Trophoblast cell (in vitro differentiated cells and primary cell): ENCODE measurements around the gene TMEM258.

ENCODE experiments used
- DNase-seq, 2 donors: peaks; one replicate each; pipeline ENCODE4 v3.0.0-alpha.2; 2016
- H2AFZ ChIP-seq: 2 replicates; pipeline ENCODE4 v1.6.1; 2013; ENCODE audit warnings: low read length, moderate library complexity, mild to moderate bottlenecking; ENCODE audit not compliant: insufficient read depth, poor library complexity
- H2AK5ac ChIP-seq: 2 replicates; pipeline ENCODE4 v1.6.1; 2013; ENCODE audit warnings: mild to moderate bottlenecking, low read length
- H2BK120ac ChIP-seq: 2 replicates; pipeline ENCODE4 v1.6.1; 2013; ENCODE audit warnings: low read length, mild to moderate bottlenecking, moderate library complexity; ENCODE audit not compliant: insufficient read depth, poor library complexity
- H2BK12ac ChIP-seq: 2 replicates; pipeline ENCODE4 v1.6.1; 2013; ENCODE audit warnings: mild to moderate bottlenecking, low read length, moderate library complexity
- H2BK5ac ChIP-seq: 2 replicates; pipeline ENCODE4 v1.6.1; 2013; ENCODE audit warnings: low read length, low read depth, moderate library complexity, mild to moderate bottlenecking; ENCODE audit not compliant: poor library complexity
- H3K14ac ChIP-seq: 2 replicates; pipeline ENCODE4 v1.6.1; 2013; ENCODE audit warnings: mild to moderate bottlenecking, low read length
- H3K18ac ChIP-seq: 2 replicates; pipeline ENCODE4 v1.6.1; 2013; ENCODE audit warnings: mild to moderate bottlenecking, low read length
- H3K23ac ChIP-seq: 2 replicates; pipeline ENCODE4 v1.6.1; 2013; ENCODE audit warnings: low read length
- H3K27ac ChIP-seq: 2 replicates; pipeline ENCODE4 v1.5.1; 2013; ENCODE audit warnings: low read depth, mild to moderate bottlenecking, inconsistent platforms, low read length, moderate library complexity
- H3K27me3 ChIP-seq: 2 replicates; pipeline ENCODE4 v1.6.1; 2013; ENCODE audit warnings: inconsistent platforms, mild to moderate bottlenecking, low read length, moderate library complexity; ENCODE audit not compliant: insufficient read depth
- H3K36me3 ChIP-seq, 2 experiments: 1 replicate in 1 of 2; 2 replicates in 1 of 2; pipeline ENCODE4 v1.6.1; 2013; ENCODE audit warnings: low read length in 2 of 2, mild to moderate bottlenecking in 2 of 2, moderate library complexity in 1 of 2; ENCODE audit not compliant: insufficient read depth in 2 of 2, control insufficient read depth in 1 of 2
- H3K4ac ChIP-seq: 2 replicates; pipeline ENCODE4 v1.6.1; 2013; ENCODE audit warnings: low read depth, mild to moderate bottlenecking, low read length, moderate library complexity
- H3K4me1 ChIP-seq, 2 experiments: 1 replicate in 1 of 2; 2 replicates in 1 of 2; pipeline ENCODE4 v1.6.1; 2013; ENCODE audit warnings: low read length in 2 of 2, mild to moderate bottlenecking in 2 of 2, moderate library complexity in 1 of 2; ENCODE audit not compliant: insufficient read depth in 2 of 2, control insufficient read depth in 1 of 2
- H3K4me2 ChIP-seq: 2 replicates; pipeline ENCODE4 v1.6.1; 2013; ENCODE audit warnings: inconsistent platforms, mild to moderate bottlenecking, low read length, moderate library complexity
- H3K4me3 ChIP-seq: 2 replicates; pipeline ENCODE4 v1.5.1; 2013; ENCODE audit warnings: mild to moderate bottlenecking, low read depth, low read length, inconsistent platforms
- H3K79me1 ChIP-seq: one replicate; pipeline ENCODE4 v1.6.1; 2013; ENCODE audit warnings: low read length
- H3K79me2 ChIP-seq: 2 replicates; pipeline ENCODE4 v1.6.1; 2013; ENCODE audit warnings: low read length, mild to moderate bottlenecking; ENCODE audit not compliant: control insufficient read depth, insufficient read depth, poor library complexity
- H3K9ac ChIP-seq: 2 replicates; pipeline ENCODE4 v1.6.1; 2013; ENCODE audit warnings: mild to moderate bottlenecking, low read length
- H3K9me3 ChIP-seq: 2 replicates; pipeline ENCODE4 v1.6.1; 2013; ENCODE audit warnings: low read depth, mild to moderate bottlenecking, control low read depth, inconsistent platforms, low read length; ENCODE audit not compliant: insufficient read depth
- H4K12ac ChIP-seq: 2 replicates; pipeline ENCODE4 v1.6.1; 2013; ENCODE audit warnings: low read depth, mild to moderate bottlenecking, low read length, moderate library complexity
- H4K8ac ChIP-seq: 2 replicates; pipeline ENCODE4 v1.6.1; 2013; ENCODE audit warnings: low read depth, mild to moderate bottlenecking, low read length, moderate library complexity
- H4K91ac ChIP-seq: one replicate; pipeline ENCODE4 v1.6.1; 2013; ENCODE audit warnings: low read depth, mild to moderate bottlenecking, low read length, moderate library complexity
- WGBS: extraction: QIAGEN DNeasy Blood & Tissue Kit; methylation state at CpG from one replicate; pipeline ENCODE4 v1.1.7; 2013; ENCODE audit warnings: missing lambda C conversion rate; ENCODE audit not compliant: insufficient read length, insufficient coverage; ENCODE audit errors: extremely low coverage; 5-methylcytosine and 5-hydroxymethylcytosine counted together

The TMEM258 gene

GRCh38 chr11:61838921-61839320 lies 46.5 kb upstream of the TMEM258 start:
- Histone ChIP-seq H2AFZ (no peak overlapping the region), H3K4me2 (no peak overlapping the region), H2BK5ac (no peak overlapping the region), H3K9me3 (peaks cover 3% of the 10 kb centered on the region), H3K4me1 (peaks cover 6 to 8% of the 10 kb centered on the region in 2 experiments), H2AK5ac (no peak overlapping the region), H4K8ac (no peak overlapping the region), H2BK120ac (no peak overlapping the region), H3K14ac (no peak overlapping the region), H3K23ac (no peak overlapping the region), H3K18ac (peak overlapping the region; percentile 6), H3K4me3 (no peak overlapping the region), H4K91ac (no peak overlapping the region), H3K79me2 (no peaks in the 10 kb centered on the region), H3K79me1 (no peaks in the 10 kb centered on the region), H3K36me3 (peaks cover 62 to 68% of the 10 kb centered on the region in 2 experiments), H3K4ac (no peak overlapping the region), H3K9ac (no peak overlapping the region), H3K27me3 (no peaks in the 10 kb centered on the region), H2BK12ac (no peak overlapping the region), H4K12ac (no peak overlapping the region), H3K27ac (no peak overlapping the region)
- DNase-seq = no peak
- WGBS = no CpG with 5 or more reads among the region's 10 CpGs

GRCh38 chr11:61838501-61838900 lies 46.1 kb upstream of the TMEM258 start:
- DNase-seq = no peak
- H3K4me3 ChIP-seq = no peak overlapping the region
- H3K14ac ChIP-seq = no peak overlapping the region
- no peak overlapping the region for H3K9ac ChIP-seq
- H3K4me1 ChIP-seq = peaks cover 10 to 11% of the 10 kb centered on the region in 2 experiments
- no peak overlapping the region for H4K12ac ChIP-seq
- no peak overlapping the region for H2BK120ac ChIP-seq
- H2AK5ac ChIP-seq = no peak overlapping the region
- peak overlapping the region; percentile 6 for H3K18ac ChIP-seq
- peaks cover 3% of the 10 kb centered on the region for H3K79me2 ChIP-seq
- H3K27me3 ChIP-seq = no peaks in the 10 kb centered on the region
- peaks cover 6% of the 10 kb centered on the region for H3K9me3 ChIP-seq
- no peak overlapping the region for H3K27ac ChIP-seq
- no peak overlapping the region for H3K4me2 ChIP-seq
- H4K91ac ChIP-seq = no peak overlapping the region
- no peak overlapping the region for H2BK12ac ChIP-seq
- H3K4ac ChIP-seq = no peak overlapping the region
- no peak overlapping the region for H3K23ac ChIP-seq
- H2BK5ac ChIP-seq = no peak overlapping the region
- no peak overlapping the region for H2AFZ ChIP-seq
- WGBS = no CpG with 5 or more reads among the region's 5 CpGs
- H3K79me1 ChIP-seq = no peaks in the 10 kb centered on the region
- H3K36me3 ChIP-seq = peaks cover 66 to 72% of the 10 kb centered on the region in 2 experiments
- H4K8ac ChIP-seq = no peak overlapping the region

GRCh38 chr11:61837411-61838005 lies 45.1 kb upstream of the TMEM258 start:
- Histone ChIP-seq H4K91ac (no peak overlapping the region), H3K9me3 (peaks cover 7% of the 10 kb centered on the region), H4K8ac (no peak overlapping the region), H4K12ac (no peak overlapping the region), H3K4ac (no peak overlapping the region), H3K4me1 (peaks cover 13 to 17% of the 10 kb centered on the region in 2 experiments), H2BK120ac (no peak overlapping the region), H3K27ac (no peak overlapping the region), H3K23ac (no peak overlapping the region), H3K36me3 (peaks cover 66 to 71% of the 10 kb centered on the region in 2 experiments), H3K27me3 (no peaks in the 10 kb centered on the region), H3K14ac (no peak overlapping the region), H3K4me3 (no peak overlapping the region), H2BK12ac (no peak overlapping the region), H2AFZ (no peak overlapping the region), H3K18ac (no peak overlapping the region), H3K79me1 (no peaks in the 10 kb centered on the region), H3K79me2 (peaks cover 6% of the 10 kb centered on the region), H3K4me2 (no peak overlapping the region), H2BK5ac (no peak overlapping the region), H2AK5ac (no peak overlapping the region), H3K9ac (no peak overlapping the region)
- no CpG with 5 or more reads among the region's 15 CpGs for WGBS
- DNase-seq = no peak

GRCh38 chr11:61836193-61836592 lies 43.8 kb upstream of the TMEM258 start:
- Histone ChIP-seq H3K36me3 (peaks cover 66 to 68% of the 10 kb centered on the region in 2 experiments), H3K4ac (no peak overlapping the region), H2AFZ (no peak overlapping the region), H2BK5ac (no peak overlapping the region), H3K9ac (no peak overlapping the region), H4K91ac (no peak overlapping the region), H3K23ac (no peak overlapping the region), H2BK120ac (no peak overlapping the region), H3K4me2 (no peak overlapping the region), H3K27me3 (no peaks in the 10 kb centered on the region), H2AK5ac (no peak overlapping the region), H3K4me3 (no peak overlapping the region), H3K9me3 (peaks cover 7% of the 10 kb centered on the region), H4K8ac (no peak overlapping the region), H3K79me2 (peaks cover 17% of the 10 kb centered on the region), H3K4me1 (peaks cover 13 to 24% of the 10 kb centered on the region in 2 experiments), H3K14ac (no peak overlapping the region), H3K27ac (no peak overlapping the region), H4K12ac (no peak overlapping the region), H3K18ac (no peak overlapping the region), H3K79me1 (no peaks in the 10 kb centered on the region), H2BK12ac (no peak overlapping the region)
- no CpG with 5 or more reads among the region's 8 CpGs for WGBS
- no peak for DNase-seq
